ENCODE data around the gene GPC6. TPM values are rescaled to one million over a fixed set of nuclear protein-coding genes. Genes with fewer than 3 reads are reported as not detected.

The GPC6 gene
- total and polyA plus RNA-seq, 9 of the 15 experiments (the other 6 are each of a cell fraction or from before 2014, with no cell fraction given), result under 0.01 to 0.20 (median 0.01) TPM; not detected in 4

DNA sequence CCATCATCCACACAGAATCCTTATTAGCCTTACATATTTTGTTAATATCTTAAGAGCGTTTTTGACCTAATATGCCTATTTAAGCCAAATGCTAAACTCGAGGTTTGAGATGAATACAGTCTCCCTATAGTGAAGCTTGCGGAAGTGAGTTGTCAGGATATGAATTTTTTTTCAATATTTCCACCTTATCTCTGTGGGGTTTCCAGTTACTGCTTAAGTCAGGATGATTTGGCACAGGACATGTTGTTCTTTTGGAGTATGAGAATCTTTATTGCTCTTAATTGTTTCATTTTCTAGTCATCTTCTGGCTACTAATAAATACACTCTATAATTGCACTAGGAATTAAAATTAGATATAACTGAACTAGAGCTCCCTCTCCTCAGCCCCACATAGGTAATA, 44.2 kb upstream of the GPC6 start:
- no peaks in the 10 kb centered on the region for H3K4me1 ChIP-seq (replicated peaks in 1 of 2; ENCODE audit: control insufficient read depth in 2 of 2, insufficient read depth in 2 of 2, low read length in 2 of 2)
- WGBS (ENCODE audit: insufficient coverage, low coverage, missing lambda C conversion rate), result 3% methylated on average over 3 of the region's 3 CpGs
- no TSS peak for BruUV-seq (replicated peaks)
- ChIA-PET CTCF (ENCODE audit: low intra/inter-chr PET ratio) (no interaction called here), POLR2A (no interaction called here)
- no peak overlapping the region for H2AFZ ChIP-seq (ENCODE audit: low read depth, low read length)
- in situ Hi-C loops (cut with MboI) (loop anchor here (25.0 kb wide), 1 partner anchor 305 kb away; no protein-coding TSS in a partner anchor), intact Hi-C loops (cut with micrococcal nuclease) (no loop called here)
- H3K27ac ChIP-seq (ENCODE audit: extremely low read depth, low read depth, low read length), result no peak overlapping the region
- DNase-seq (ENCODE audit: extremely low read depth in 1 of 4, low spot score in 3 of 4) (no peak), FAIRE-seq (no peak), ATAC-seq (no peak)
- no peak for TF ChIP-seq ZNF24 (IDR thresholded peaks at IDR 0.05)
- H4K20me1 ChIP-seq (replicated peaks; ENCODE audit: control insufficient read depth, insufficient read depth, low read length), result no peaks in the 10 kb centered on the region
- H3K9ac ChIP-seq (ENCODE audit: insufficient read depth in 1 of 2, low read depth in 2 of 2, low read length in 2 of 2), result no peak overlapping the region
- no peaks in the 10 kb centered on the region for H3K9me3 ChIP-seq (replicated peaks; ENCODE audit: control insufficient read depth, insufficient read depth, low read depth, low read length)
- no peak overlapping the region for H3K4me3 ChIP-seq
- no peaks in the 10 kb centered on the region for H3K36me3 ChIP-seq (ENCODE audit: control insufficient read depth, insufficient read depth, low read length)
- H3K4me2 ChIP-seq (ENCODE audit: insufficient read depth, low read length), result no peak overlapping the region
- no peaks in the 10 kb centered on the region for H3K79me2 ChIP-seq (ENCODE audit: control insufficient read depth, insufficient read depth, low read length)
- H3K27me3 ChIP-seq (ENCODE audit: control insufficient read depth in 2 of 2, insufficient read depth in 2 of 2, low read length in 2 of 2), result no peaks in the 10 kb centered on the region
- H3K9me1 ChIP-seq (ENCODE audit: control insufficient read depth, insufficient read depth, low read length), result no peaks in the 10 kb centered on the region

DNA sequence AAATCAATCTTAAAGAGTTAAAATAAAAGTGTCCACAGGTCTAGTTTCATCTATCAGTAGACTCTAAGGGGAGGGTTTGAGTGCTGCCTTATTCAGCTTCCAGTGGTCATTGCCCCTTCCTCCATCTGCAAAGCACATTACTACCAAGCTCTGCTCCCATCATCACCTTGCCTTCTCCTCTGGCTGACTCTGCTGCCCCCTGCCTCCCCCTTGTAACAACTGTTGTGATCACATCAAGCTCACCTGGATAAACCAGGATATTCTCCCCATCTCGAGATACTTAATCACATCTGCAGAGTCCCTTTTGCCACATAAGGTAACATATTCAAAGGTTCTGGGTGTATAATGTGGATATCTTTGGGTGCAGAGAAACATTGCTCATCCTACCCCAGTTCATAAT, 43.3 kb upstream of the GPC6 start:
- FAIRE-seq (no peak), ATAC-seq (no peak), DNase-seq (ENCODE audit: extremely low read depth in 1 of 4, low spot score in 3 of 4) (no peak)
- no peak overlapping the region for H3K4me2 ChIP-seq (ENCODE audit: insufficient read depth, low read length)
- no peak overlapping the region for H2AFZ ChIP-seq (ENCODE audit: low read depth, low read length)
- H3K27ac ChIP-seq (ENCODE audit: extremely low read depth, low read depth, low read length), result no peak overlapping the region
- no peaks in the 10 kb centered on the region for H4K20me1 ChIP-seq (replicated peaks; ENCODE audit: control insufficient read depth, insufficient read depth, low read length)
- in situ Hi-C loops (cut with MboI), result loop anchor here (25.0 kb wide), 1 partner anchor 304 kb away; no protein-coding TSS in a partner anchor
- TF ChIP-seq, protein P1, sequence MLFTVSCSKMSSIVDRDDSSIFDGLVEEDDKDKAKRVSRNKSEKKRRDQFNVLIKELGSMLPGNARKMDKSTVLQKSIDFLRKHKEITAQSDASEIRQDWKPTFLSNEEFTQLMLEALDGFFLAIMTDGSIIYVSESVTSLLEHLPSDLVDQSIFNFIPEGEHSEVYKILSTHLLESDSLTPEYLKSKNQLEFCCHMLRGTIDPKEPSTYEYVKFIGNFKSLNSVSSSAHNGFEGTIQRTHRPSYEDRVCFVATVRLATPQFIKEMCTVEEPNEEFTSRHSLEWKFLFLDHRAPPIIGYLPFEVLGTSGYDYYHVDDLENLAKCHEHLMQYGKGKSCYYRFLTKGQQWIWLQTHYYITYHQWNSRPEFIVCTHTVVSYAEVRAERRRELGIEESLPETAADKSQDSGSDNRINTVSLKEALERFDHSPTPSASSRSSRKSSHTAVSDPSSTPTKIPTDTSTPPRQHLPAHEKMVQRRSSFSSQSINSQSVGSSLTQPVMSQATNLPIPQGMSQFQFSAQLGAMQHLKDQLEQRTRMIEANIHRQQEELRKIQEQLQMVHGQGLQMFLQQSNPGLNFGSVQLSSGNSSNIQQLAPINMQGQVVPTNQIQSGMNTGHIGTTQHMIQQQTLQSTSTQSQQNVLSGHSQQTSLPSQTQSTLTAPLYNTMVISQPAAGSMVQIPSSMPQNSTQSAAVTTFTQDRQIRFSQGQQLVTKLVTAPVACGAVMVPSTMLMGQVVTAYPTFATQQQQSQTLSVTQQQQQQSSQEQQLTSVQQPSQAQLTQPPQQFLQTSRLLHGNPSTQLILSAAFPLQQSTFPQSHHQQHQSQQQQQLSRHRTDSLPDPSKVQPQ (CRISPR knock-in tag; IDR thresholded peaks at IDR 0.05; ENCODE audit: borderline replicate concordance), result no peak
- TF ChIP-seq SAFB2 (IDR thresholded peaks at IDR 0.05; ENCODE audit: borderline replicate concordance, low read depth, low read length, severe bottlenecking) (no peak), ZNF3 (CRISPR knock-in tag; IDR thresholded peaks at IDR 0.05) (no peak), NR2C1 (IDR thresholded peaks at IDR 0.05) (no peak), NR2C1 (tag; IDR thresholded peaks at IDR 0.05) (no peak), ZNF311 (CRISPR knock-in tag; IDR thresholded peaks at IDR 0.05) (no peak), CBX1 (IDR thresholded peaks at IDR 0.05; ENCODE audit: low read depth) (no peak), MED1 (CRISPR knock-in tag; IDR thresholded peaks at IDR 0.05; ENCODE audit: borderline replicate concordance) (no peak), PHB2 (IDR thresholded peaks at IDR 0.05; ENCODE audit: low read depth) (no peak), HLTF (IDR thresholded peaks at IDR 0.05) (no peak), RBM15 (IDR thresholded peaks at IDR 0.05; ENCODE audit: insufficient read depth, low read length) (no peak), ZEB2 (IDR thresholded peaks at IDR 0.05) (no peak), NR1H2 (CRISPR knock-in tag; IDR thresholded peaks at IDR 0.05) (no peak)
- no peaks in the 10 kb centered on the region for H3K4me1 ChIP-seq (replicated peaks in 1 of 2; ENCODE audit: control insufficient read depth in 2 of 2, insufficient read depth in 2 of 2, low read length in 2 of 2)
- ChIA-PET CTCF (ENCODE audit: low intra/inter-chr PET ratio) (no interaction called here), POLR2A (interaction anchor here (0.6 kb wide), 1 partner anchor 242 kb away, joined by 3 read pairs; no protein-coding TSS in a partner anchor)
- no peaks in the 10 kb centered on the region for H3K27me3 ChIP-seq (ENCODE audit: control insufficient read depth in 2 of 2, insufficient read depth in 2 of 2, low read length in 2 of 2)
- no peaks in the 10 kb centered on the region for H3K79me2 ChIP-seq (ENCODE audit: control insufficient read depth, insufficient read depth, low read length)
- no TSS peak for BruUV-seq (replicated peaks)
- no peak overlapping the region for H3K9ac ChIP-seq (ENCODE audit: insufficient read depth in 1 of 2, low read depth in 2 of 2, low read length in 2 of 2)
- no peaks in the 10 kb centered on the region for H3K9me1 ChIP-seq (ENCODE audit: control insufficient read depth, insufficient read depth, low read length)
- no peaks in the 10 kb centered on the region for H3K36me3 ChIP-seq (ENCODE audit: control insufficient read depth, insufficient read depth, low read length)
- H3K9me3 ChIP-seq (replicated peaks; ENCODE audit: control insufficient read depth, insufficient read depth, low read depth, low read length), result no peaks in the 10 kb centered on the region
- 0% methylated on average over 1 of the region's 1 CpG for WGBS (ENCODE audit: insufficient coverage, low coverage, missing lambda C conversion rate)
- intact Hi-C loops (cut with micrococcal nuclease), result no loop called here
- no peak overlapping the region for H3K4me3 ChIP-seq
